Erythroblast (primary cell): ENCODE results near the gene HOXA7.

Experiments
- DNase-seq, 2 experiments: peaks; one replicate each; lab custom pipeline; 2025; lab: John Stamatoyannopoulos, UW
- GATA1 ChIP-seq: IDR thresholded peaks from 2 replicates; pipeline ENCODE4 v1.6.1; 2011; ENCODE audit warnings: low read depth, mild to moderate bottlenecking, control low read depth, low read length, moderate library complexity
- POLR2A ChIP-seq: IDR thresholded peaks from 2 replicates; pipeline ENCODE4 v1.6.1; 2011; ENCODE audit warnings: mild to moderate bottlenecking, low read length

HOXA7 gene

GRCh38 chr7:27114881-27115220, 41.6 kb downstream of the HOXA7 start:
- no peak for DNase-seq
- TF ChIP-seq GATA1 (no peak), POLR2A (no peak)

GRCh38 chr7:27113991-27114769, 42.3 kb downstream of the HOXA7 start:
- no peak for DNase-seq
- no peak for TF ChIP-seq POLR2A
- no peak for TF ChIP-seq GATA1

GRCh38 chr7:27112955-27113949, 43.2 kb downstream of the HOXA7 start:
- no peak for DNase-seq
- no peak for TF ChIP-seq GATA1

GRCh38 chr7:27112361-27112760, 44.1 kb downstream of the HOXA7 start:
- no peak for TF ChIP-seq GATA1
- no peak for TF ChIP-seq POLR2A

GRCh38 chr7:27111751-27112277, 44.7 kb downstream of the HOXA7 start:
- TF ChIP-seq GATA1 (no peak), POLR2A (no peak)
- DNase-seq: no peak

More at GRCh38 chr7:27112361-27112760, 44.1 kb downstream of the HOXA7 start:
- no peak for DNase-seq

GRCh38 chr7:27111042-27111750, 45.3 kb downstream of the HOXA7 start:
- TF ChIP-seq GATA1 (no peak), POLR2A (no peak)
- DNase-seq: no peak

DNA sequence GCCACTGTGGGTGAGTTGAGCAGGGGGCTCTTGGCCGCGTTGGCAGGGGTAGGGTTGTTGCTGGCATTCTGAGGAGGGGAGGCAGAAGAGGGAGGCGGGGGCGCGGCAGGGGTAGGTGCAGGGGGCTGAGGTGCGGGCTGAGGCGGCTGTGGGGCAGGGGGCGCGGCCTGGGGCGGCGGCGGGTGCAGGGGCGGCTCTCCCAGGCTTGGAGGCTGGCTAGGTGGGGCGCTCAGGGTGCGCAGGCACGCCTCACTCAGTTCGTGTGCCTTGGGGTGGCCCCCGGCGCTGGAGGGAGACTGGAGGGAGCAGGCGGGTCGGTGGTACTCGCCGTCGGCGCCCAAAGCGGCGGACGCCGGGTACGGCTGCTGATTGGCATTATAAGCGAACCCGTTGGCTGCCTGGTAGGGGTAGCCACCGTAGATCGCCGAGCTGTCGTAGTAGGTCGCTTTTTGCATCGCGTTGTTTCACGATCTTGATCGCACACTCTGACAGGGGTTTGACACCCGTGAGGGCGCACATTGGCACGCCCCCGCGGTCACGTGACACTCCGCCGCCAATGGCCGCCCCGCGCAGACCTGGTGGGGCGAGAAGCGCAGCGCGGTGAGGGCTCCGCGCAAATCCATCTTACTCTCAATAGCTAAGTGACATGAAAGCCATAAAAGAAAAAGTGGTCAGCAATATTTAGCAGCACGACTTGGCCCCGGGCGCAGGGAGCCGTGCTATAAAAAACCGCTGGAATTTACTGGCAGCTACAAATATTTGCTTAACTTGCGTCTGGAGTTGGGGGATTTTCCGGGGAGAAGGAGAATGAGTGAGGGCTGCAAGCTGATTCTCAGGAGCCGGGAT, 46.1 kb downstream of the HOXA7 start:
- DNase-seq: no peak
- TF ChIP-seq POLR2A: no peak
- no peak for TF ChIP-seq GATA1

GRCh38 chr7:27109466-27110185, 46.8 kb downstream of the HOXA7 start:
- no peak for TF ChIP-seq GATA1
- no peak for TF ChIP-seq POLR2A

GRCh38 chr7:27108390-27109127, 47.9 kb downstream of the HOXA7 start:
- TF ChIP-seq POLR2A (no peak), GATA1 (no peak)

More at GRCh38 chr7:27109466-27110185, 46.8 kb downstream of the HOXA7 start:
- DNase-seq: no peak

DNA sequence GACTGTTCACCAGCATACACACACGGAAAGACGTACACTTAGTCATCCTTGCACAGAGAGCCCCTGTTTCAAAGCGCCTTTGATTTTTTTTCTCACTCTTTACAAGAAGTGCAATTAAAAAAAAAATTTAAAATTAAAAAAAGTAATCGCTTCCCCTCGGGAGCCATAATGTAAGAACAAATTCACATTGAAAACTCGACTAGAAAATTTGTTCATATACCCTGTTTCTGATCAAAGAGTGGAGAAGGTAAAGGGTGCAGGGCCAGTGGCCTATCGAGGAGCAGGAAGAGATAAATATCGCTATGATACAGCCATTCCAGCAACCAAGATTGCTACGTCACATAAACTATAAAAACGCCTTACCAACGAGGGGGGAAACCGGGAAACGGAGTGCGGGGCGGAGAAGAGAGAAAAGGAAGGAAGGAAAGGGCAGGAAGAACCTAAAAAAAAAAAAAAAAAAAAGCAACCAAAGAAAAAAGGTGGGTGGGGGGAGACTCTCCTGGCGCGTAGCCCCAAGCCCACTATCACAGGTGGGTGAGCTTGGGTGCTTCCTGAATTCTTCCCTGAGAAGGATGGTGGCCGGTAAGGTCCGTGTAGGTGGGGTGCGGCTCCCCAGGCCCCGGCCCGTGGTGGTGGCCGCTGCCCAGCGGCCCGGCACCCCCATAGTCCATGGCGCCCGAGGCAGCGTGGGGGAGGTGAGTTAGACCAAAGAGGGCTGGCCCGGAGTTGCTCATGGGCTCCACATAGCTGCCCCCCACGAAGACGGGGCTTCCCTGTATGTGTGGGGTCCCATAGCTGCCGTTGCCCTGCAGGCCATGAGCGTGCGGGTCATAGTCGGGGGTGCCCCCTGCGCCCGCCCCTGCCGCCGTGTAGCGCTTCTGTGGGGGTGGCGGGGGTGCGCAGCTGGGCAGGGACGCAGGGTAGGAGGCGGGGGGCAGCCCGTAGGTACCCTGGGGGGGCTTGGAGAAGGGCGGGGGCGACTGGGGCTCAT, 48.8 kb downstream of the HOXA7 start:
- no peak for DNase-seq
- TF ChIP-seq POLR2A (no peak), GATA1 (no peak)

More at GRCh38 chr7:27108390-27109127, 47.9 kb downstream of the HOXA7 start:
- DNase-seq: no peak
